Activated T-cell treated with anti-CD3 and anti-CD28 coated beads for 1 hour (primary cell): ENCODE data around the gene USP24.
"Not testable (repeated sequence)": the region's sequence is repeated elsewhere in the genome, so short reads cannot be mapped to it uniquely, and the experiment has no call there.

Experiments used
- DNase-seq: peaks from one replicate; pipeline ENCODE4 v3.0.0-alpha.2; 2020; ENCODE audit warnings: low read depth

USP24 gene

DNA sequence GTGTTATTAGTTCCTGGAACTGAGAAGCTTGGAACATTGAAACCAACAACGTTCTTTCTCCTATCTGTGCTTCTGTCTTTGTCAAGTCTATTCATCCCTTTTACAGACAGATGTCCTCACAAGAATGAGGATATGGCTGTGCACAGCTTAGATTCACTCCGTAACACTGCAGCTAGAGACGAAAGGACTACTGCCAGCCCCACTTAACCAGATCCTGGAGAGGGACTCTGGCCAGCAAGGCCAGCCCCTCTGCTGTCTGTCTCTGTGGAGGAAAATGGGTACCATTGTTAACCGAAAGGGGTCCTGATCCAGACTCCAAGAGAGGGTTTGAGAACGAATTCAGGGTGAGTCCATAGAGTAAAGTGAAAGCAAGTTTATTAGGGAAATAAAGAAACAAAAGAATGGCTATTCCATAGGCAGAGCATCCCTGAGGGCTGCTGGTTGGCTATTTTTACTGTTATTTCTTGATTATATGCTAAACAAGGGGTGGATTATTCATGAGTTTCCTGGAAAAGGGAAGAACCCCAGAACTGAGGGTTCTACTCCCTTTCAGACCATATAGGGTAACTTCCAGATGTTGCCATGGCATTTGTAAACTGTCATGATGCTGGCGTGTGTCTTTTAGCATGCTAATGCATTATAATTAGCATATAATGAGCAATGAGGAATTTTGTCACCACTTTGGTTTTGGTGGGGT lies 17.4 kb upstream of the USP24 start:
- DNase-seq, result no peak

DNA sequence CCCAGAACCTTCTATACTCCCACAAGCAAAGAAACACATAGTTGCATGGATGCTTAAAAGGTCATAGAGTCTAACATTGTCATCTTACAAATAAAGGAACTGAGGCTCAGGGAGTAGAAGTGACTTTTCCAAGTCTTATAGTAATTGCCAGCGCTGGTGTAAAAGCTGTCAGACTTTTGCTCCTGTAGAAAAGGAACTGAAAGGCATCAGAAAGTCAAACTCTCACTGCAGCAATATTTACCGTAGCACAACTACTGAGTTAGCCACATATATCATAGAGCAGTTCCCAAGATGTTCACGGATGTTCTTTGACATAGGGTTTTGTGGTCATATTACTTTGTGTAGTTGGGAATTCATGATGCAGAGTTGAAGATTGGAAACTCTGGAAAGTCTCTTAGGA lies 16.6 kb upstream of the USP24 start:
- no peak for DNase-seq

DNA sequence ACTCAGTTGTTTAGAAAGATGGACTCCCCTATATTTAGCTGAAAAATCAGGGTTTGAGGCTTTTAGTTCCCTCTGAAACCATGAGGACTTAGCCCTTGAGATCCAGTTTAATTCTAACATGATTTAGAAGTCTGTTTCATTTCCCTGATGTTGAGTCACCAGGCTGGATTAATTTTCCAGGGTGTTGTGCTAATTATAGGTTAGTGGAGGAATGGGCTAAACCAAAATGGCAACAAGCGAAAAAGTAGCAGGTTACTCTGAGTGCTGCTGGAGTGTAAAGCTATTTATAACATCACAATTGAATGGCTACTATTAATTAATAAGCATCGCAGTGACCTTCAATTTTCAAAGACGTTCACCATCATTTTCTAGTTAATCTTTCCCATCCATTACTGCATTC lies 15.5 kb upstream of the USP24 start:
- DNase-seq, result no peak

DNA sequence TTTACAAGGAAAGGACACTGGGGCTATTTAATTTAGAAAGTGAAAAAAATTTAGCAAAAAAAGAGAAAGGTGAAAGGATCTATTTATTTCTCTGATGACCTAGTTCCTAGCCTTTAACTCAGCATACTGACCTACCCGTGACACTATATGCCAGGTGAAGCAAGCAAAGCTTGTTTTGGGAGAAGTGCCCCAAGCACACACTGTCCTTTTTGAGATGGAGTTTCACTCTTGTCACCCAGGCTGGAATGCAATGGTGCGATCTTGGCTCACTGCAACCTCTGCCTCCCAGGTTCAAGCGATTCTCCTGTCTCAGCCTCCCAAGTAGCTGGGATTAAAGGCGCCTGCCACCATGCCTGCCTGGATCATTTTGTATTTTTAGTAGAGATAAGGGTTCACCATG lies 14.6 kb upstream of the USP24 start:
- not testable (repeated sequence) for DNase-seq

DNA sequence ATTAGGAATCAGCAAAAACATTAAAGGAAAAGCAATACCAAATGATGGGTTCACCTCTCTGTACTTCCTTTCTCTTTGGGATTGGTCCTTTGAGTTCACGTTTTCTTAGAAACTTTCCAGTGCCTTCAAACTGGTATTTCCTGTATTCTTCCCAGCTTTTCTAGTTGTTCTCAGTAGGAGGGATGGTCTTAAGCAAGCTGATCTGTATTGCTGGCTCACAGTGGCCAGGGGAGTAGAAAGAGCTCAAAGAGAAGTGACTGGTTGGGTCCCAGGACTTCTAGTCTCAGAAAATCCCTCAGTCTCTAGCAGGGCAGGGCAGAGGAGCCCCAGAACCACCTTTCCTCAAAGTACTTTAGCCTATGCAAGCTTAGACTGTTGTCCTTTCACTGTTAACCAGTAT lies 10.1 kb upstream of the USP24 start:
- no peak for DNase-seq

DNA sequence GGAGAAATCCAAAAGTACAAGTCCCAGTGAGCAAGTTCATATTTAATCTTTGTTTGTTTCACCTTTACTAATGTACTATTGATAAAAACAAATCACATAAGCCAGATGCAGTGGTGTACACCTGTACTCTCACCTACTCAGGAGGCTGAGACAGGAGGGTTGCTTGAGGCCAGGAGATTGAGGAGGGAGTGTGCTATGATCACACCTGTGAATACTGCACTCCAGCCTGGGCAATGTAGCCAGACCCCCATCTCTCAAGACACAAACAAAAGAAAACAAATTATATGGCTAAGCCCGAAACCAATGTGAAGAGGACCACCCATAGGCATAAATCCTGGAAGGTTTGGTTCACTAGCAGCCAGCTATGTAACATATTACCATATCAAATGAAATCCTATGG lies 9.6 kb upstream of the USP24 start:
- DNase-seq, result no peak

DNA sequence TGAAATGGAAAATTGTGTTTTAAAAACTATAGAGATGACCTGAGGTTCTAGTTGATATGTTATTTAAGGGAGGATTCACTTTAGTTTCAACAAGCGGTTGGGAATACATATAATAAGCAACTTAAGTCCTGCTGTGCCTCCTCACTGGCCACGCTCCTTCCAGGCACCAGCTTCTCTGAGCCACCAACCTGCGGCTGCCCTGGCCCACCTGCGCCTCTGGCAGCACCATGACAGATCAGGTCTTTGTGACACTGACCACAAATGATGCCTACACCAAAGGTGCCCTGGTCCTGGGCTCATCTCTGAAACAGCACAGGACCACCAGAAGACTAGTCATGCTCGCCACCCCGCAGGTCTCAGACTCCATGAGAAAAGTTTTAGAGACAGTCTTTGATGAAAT lies 7.0 kb upstream of the USP24 start:
- DNase-seq, result no peak

DNA sequence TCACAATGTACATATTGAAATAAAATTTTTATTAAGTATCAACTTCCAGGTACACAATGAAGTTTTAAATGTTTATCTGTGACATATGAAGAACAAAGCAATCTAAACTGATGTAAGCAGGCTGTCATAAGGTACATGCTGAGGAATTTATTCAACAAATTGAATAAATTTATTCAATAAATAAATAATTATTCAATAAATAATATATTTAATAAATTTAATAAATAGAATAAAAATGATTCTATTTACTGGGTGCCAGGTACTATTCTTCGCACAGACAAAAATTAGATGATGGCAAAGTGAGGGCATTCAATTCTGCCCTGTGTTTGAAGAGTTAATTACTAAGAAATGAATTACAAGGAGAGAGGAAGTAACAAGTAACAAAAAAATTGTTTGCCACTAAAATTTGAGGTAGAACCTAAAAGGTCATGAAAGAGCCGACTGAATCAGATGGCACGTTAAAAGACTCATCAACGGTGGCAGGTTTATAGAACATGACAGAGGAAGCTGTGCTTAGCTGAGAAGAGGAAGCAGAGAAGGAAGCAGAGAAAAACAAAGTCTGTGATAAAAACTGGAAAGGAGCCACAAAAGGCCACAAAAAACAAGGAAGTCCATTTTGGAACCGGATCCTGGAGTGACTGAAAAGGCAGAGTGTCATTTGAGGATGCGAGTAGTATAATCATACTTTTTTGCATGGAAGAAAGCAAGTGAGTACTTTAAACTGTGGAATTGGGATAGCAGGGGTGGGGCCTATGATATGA lies 2.2 kb upstream of the USP24 start:
- no peak for DNase-seq

DNA sequence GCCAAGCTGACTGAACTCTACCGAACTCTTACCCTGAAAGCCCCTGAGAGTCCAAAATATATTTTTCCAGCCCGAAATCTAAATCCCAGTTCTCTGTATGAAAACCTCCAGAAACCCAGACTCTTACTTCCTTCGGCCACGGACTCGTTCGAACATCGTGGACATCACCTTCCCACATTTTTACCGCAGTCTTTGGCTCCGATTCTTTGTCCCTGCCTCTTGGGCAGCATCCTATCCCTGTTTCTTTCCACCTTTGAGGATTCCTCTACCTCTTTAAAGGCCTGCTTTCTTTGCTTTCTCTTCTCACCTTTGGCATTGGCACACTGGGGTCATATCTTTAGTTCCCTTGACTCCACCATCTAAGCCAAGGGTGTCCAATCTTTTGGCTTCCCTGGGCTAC lies 932 bp upstream of the USP24 start:
- no peak for DNase-seq

DNA sequence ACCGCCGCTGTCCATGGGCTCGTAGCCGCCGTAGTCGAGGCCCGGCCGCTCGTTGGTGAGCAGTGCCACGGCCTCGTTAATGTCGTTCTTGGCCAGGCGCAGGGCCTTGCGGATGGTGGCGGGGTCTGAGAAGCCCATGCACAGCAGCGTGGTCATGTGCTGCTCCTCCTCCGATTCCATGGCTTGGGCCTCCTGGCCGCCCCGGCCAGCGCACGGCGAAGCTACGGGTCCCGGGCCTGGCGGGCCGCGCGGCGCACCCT lies 300 bp downstream of the USP24 start:
- no peak for DNase-seq

DNA sequence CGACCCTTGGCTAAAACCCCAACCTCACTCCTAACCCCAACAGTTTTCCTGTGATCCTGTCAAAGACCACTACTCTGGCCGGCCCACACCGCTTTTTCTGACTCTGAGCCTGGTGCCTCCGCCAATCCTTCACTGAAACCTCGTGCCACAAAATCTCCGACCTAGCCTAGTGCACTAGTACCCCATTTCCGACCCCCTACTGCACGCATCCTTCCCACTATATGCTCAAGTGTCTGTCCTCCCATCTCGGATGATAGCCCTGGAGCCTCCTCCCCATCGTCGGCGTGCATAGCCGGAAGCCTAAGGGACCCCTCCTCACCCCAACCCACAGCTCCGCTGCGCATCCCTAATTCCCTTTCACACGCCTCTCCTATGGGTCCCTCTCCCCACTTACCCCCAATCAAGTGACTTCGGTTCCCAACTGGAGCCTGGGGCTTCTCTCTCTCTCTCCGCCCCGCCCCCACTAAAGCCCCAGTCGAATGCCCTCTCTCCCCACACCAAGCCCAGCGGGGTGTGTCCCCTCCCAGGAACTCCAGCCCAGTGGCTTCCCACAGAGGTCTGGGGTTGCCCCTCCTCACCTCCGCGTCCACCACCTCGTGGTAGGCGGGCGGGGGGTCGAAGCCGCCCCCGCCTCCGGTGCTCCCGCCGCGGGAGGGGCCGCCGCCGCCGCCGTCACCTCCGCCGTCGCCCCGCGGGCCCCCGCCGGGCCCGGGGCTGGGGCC lies 791 bp downstream of the USP24 start:
- DNase-seq, result peak; percentile 17

DNA sequence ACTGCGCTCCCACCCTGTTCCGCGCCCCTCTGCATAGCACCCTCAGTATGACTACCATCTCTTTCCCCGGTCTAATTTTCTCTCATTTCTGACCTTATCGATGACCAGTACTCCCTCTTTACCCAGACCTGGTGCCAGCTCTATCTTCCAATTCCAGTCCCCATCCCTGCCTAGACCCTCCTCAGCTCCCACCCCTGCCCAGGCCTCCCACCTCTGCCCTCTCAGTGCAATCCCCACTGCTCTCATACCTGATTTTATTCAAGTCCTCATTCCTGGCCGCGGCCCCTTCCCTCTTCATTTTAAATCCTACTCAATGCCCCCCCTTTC lies 1.3 kb downstream of the USP24 start:
- no peak for DNase-seq

DNA sequence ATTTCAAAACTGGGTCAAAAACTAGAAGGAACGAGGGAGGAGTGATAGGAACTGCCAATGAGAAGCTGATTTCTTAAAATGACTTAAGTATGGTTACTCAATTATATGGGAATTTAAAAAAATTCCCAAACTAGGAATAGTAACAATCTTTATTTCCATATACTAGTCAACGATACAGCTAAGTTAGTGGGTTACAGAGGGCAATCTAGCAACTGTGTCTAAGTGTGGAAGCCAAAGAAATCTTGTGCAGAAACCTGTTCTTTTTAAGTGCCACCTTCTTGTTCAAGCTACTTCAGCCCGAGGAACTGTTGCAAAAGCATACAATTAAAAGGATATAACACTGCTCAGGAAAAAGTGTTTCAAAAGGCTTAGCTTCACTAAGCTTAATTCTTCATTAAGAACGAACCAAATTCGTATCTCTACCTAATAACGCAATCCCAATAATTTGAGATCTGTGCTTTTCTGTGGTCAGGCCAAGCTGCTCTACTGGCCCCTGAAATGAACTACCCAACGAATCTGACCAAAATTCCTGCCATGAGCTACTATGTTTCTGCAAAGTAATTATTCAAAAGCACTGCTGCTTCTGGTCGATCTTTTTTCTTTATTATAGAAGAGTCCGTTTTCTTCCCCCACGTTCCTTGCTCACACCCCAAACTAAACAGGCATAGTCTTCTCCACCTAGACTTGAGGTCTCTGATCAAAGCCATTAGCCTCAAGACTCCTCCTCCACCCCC lies 1.8 kb downstream of the USP24 start:
- DNase-seq, result no peak

DNA sequence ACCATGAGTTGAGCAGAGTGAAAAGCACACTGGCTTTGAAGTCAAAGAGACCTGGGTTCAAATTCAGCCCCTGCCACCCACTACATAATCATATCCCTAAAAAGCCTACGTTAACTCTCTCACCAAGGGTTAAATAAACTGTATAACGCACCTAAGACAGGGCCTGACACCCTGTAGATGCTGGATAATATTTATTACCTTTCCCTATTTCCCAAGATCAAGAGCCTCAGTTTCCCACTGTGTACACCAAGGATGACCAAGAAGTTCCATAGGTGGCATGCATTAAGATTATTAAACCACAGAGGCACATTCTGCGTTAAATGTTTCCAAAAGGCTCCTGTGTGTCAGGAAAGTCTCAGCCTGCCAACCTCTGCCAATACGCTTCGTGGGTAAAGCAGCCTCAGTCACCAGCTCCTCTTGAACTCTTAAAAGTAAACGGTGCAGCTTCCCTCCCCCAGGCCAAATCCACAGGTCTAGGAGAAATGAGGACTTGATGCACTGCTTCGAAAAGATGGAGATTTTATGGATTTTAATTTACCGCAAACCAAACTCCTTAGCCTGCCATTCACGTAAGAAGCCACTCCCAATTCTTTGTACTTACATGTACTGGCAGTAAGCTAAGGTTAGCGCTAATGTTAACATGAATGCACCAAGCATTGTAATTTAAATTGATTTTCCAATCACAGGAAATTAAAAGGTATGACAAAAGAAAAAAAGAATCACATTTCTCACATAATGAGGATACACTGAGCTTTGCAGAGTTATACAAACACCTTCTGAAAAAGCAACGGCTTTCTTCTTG lies 2.6 kb downstream of the USP24 start:
- DNase-seq, result no peak

DNA sequence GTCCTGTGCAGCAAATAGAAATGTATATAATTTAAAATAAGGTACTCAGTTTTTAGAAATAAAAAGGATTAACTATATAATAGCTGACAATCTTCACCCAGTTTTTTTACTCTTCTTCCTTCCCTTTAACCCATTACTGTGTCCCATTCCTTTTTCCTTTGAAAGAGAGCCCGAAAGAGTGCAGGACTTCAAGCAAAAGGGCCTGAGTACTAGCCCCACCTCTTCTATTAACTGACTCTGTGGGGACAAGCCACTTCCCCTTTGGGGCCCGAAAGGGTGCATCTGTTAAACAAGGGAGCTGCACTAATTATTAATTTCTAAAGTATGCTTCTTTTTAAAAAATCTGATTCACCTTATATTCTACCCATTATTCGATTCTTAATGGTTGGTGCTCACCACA lies 3.3 kb downstream of the USP24 start:
- no peak for DNase-seq

DNA sequence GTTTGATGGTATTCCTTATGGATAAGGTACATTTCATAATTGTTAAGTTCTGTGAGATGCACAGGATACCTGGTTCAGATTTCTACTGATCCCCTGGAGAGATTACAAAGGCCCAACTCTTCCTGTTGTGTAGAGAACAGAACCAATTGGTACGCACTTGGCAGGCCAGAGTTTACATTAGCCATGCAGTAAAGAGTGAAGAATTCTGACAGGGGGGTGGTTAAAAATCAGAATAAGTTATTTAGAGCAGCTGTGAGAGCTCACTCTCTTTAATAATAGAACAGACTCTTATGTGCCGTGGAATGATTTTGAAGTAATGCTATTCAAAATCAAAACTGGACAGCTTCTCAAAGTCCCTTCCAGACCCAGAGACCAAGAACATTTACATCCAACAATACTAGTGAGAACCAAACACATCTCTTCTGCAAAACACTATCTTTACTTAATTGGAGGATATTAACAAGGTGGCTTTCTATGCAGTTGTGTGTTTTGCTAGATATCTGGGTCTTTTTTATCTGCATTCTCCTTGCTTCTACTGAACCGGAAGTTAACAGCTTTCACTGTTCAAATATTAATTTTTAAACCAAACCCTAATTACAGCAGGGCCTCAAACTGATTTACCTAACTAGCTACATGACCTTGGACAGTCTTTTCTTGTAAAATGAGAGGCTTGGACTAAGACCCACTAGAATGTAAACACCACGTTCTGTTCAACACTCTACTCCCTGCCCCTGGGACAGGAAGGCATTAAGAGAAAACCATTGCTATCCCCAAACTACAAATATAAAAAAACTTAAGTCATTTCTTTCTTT lies 4.0 kb downstream of the USP24 start:
- DNase-seq, result no peak

DNA sequence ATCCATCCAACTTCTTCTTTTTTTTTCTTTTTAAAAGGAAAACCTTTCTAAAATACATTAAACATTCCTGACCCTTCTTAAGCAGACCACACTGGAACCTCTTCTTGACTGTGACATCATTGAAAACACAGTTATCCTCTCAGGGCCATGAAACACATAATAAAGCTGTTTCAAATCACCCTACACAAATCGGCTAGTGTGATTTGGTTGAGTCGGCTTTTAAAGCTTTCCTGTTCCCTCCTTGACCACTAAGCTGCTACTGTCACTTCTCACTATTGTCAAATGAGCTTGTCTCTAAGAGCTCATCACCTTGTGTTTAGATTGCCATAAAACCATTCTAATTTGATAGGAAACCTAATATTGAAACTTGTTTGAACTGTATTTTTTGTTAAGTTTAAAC lies 5.9 kb downstream of the USP24 start:
- no peak for DNase-seq

DNA sequence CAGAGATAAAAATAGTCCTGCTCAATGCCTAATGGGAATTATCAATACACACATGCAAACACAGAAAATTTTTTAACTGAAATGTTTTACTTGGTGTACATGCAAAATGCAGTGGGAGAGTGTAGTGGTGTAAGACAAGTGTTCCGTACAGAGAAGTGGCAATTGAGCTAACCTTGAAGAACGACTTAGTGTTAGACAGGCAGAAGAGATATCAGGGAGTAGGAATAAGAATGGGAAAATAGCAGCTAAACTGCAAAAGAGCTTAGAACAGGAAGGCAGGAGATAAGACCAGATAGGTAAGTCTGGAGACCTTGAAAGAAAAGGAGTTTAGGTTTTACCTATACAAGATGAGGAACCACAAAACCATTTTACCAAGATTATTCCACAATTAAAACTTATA lies 9.0 kb downstream of the USP24 start:
- DNase-seq, result no peak

DNA sequence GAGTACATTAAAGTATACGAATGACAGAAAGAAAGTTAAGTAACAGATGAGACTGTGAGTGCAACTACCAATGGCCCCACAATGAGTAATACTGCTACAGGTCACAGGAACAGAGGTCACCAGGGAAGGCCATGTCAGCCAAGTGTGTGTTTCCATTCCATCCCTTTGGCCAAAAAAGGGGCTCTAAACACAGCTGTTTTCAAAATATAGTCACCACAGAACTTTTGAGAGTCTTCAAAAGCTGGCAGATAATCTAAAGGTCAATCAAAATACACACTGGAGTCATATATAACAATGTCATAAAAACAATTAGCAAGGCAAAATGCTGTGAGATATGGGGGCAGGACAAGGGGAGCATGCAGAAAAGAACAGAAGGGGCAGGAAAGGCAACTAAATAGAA lies 10.2 kb downstream of the USP24 start:
- DNase-seq, result no peak

DNA sequence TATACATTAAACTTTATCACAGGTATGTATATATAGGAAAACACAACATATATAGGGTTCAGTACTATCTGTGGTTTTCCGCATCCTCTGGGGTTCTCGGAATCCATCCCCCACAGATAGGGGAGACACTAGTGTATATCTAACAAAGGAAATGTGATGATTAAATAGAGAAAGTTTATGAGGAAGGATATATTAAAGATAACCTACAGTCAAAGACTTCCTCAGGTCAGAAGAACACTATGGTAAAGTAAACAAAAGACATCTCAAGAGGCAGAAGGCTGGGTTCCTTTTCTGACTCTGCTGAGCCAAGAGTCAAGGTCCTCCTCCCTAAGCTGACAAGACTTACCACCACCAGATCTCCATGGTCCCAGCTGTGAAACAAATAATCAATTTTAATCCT lies 12.1 kb downstream of the USP24 start:
- DNase-seq, result no peak

DNA sequence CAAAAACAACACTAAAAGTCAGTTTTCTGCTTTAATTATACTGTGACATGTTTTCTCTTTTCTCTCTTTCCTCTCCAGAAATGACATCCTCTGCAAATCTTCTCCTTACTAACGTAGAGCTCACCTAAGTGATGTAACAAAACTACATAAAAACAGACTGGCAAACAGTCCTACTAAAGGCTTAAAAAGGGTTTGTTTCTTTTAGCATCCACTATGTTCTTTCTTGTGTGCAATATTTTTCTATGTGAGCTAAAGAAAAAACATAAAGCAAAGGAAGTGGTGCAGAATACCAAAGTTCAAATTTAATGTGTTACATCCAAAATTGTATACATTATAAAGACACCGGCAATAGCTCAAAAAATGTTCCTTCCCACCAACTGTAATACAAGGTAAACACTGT lies 14.5 kb downstream of the USP24 start:
- no peak for DNase-seq
